Choroid plexus epithelial cell (primary cell): ENCODE data around the gene DTD1.

ENCODE experiments used
- DNase-seq: peaks from one replicate; pipeline ENCODE4 v3.0.0-alpha.2; 2010; ENCODE audit warnings: low read depth
- H3K4me3 ChIP-seq: 2 replicates; pipeline ENCODE4 v1.5.1; 2011; ENCODE audit warnings: low read depth, mild to moderate bottlenecking, control low read depth, low read length, moderate library complexity
- TF ChIP-seq, protein P1 (sequence below): conservative IDR thresholded peaks from 2 replicates; pipeline ENCODE4 v1.5.1; 2011; ENCODE audit warnings: low read depth, mild to moderate bottlenecking, control low read depth, inconsistent platforms, low read length, moderate library complexity

DTD1 gene

DNA sequence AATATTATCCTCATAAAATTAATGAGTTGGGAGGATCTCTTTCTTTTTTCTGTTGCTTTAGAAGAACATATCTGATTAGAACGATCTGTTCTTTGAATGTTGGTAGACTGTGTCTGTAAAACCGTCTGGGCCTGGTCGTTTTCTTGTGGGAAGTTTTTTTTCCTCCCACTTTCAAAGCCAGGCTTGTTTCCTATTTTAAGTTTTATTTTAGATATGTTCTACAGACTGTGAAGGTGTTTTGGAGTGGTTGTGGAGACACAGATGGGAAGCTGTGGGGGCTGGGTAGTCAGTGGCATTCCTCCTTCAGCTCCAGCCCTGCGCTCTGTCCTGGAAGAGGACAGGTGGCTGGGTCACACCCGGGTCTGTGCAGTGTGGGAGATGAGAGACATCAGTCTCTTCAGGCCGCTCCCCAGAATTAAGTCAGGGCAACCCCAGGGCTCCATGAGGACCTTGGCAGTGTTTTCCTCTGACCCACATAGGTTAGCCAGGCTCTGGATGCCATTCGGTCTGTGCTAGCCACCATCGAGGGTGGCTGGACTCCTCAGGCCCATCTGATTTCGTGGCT, 133.8 kb downstream of the DTD1 start:
- no peak overlapping the region for H3K4me3 ChIP-seq
- TF ChIP-seq, protein P1, sequence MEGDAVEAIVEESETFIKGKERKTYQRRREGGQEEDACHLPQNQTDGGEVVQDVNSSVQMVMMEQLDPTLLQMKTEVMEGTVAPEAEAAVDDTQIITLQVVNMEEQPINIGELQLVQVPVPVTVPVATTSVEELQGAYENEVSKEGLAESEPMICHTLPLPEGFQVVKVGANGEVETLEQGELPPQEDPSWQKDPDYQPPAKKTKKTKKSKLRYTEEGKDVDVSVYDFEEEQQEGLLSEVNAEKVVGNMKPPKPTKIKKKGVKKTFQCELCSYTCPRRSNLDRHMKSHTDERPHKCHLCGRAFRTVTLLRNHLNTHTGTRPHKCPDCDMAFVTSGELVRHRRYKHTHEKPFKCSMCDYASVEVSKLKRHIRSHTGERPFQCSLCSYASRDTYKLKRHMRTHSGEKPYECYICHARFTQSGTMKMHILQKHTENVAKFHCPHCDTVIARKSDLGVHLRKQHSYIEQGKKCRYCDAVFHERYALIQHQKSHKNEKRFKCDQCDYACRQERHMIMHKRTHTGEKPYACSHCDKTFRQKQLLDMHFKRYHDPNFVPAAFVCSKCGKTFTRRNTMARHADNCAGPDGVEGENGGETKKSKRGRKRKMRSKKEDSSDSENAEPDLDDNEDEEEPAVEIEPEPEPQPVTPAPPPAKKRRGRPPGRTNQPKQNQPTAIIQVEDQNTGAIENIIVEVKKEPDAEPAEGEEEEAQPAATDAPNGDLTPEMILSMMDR, result no peak
- DNase-seq, result no peak

- TF ChIP-seq, protein P1, result no peak
- DNase-seq, result no peak
Measured at GRCh38 chr20:18722371-18722770, 134.5 kb downstream of the DTD1 start.

GRCh38 chr20:18724077-18724476, 136.2 kb downstream of the DTD1 start:
- H3K4me3 ChIP-seq, result no peak overlapping the region
- TF ChIP-seq, protein P1, result no peak
- DNase-seq, result no peak

More at GRCh38 chr20:18722371-18722770, 134.5 kb downstream of the DTD1 start:
- no peak overlapping the region for H3K4me3 ChIP-seq

GRCh38 chr20:18724788-18725464, 137.1 kb downstream of the DTD1 start:
- DNase-seq, result no peak
- TF ChIP-seq, protein P1, result no peak
- H3K4me3 ChIP-seq, result no peak overlapping the region

DNA sequence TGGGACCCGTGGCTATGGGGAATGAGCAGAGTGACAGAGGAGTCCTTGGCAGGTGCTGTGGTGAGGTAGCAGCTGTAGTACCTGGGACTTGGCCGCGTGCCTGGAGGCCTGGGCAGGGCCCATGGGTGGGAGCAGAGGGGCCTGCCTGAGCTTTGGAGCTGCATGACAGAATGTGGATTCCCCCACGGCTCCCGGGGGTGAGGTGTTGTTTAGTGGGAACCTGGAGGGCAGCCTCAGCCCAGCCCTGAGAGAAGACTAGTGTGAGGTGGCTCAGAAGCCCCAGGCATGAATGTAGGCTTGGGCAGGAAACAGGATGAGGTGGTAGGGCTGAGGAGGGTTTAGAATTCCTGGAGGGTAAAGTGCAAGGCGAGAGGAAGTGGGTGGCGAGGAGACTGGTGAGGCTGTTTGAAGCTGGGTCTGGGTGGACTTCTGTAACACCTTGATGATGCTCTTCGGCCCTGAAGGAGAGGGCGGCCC, 139.2 kb downstream of the DTD1 start:
- TF ChIP-seq, protein P1, result no peak
- no peak overlapping the region for H3K4me3 ChIP-seq
- DNase-seq, result no peak

DNA sequence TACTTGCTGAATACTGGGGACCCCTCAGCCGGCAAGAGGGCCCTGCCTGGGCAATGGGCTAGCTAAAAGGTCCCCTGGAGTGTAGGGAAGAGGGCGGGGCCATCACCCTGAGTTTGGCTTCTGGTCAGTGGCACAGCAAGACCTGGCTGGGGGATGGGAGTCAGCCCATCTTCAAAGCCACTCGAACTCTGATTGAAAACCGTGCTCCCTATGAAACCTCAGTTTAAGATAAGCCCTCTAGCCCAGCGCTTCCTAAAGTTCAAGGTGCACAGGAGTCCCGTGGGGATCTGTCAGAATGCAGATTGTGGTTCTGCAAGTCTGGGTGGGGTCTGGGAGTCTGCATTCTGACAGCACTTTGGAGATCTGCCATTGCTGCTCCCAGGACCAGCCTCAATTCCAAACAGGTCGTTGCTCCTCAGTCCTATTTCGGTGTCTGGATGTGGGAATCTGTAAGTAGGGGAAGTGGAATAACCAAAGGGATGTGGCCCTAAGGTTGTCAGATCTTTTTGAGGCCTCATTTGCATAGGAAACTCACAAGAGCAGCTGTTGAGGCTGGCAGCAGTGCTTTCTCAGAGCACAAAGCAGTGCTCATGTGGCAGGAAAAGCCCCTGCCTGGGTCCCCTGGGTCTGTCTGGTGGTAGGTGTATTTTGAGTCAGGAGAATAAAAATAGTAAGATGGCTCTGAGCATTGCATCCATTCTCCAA, 140.5 kb downstream of the DTD1 start:
- TF ChIP-seq, protein P1, result no peak
- DNase-seq, result no peak
- no peak overlapping the region for H3K4me3 ChIP-seq
